Natural killer cell (primary cell): ENCODE results near the gene TPO. TPM values are rescaled to one million over a fixed set of nuclear protein-coding genes. Genes with fewer than 3 reads are reported as not detected.

Experiments
- ATAC-seq, 3 donors: fragments of 150-1000 bp in 2 of 3; fragments of 200-7000 bp in 1 of 3; cut with Tn5 transposase; 1 replicate in 1 of 3; 2 replicates in 2 of 3; pipeline ENCODE4 v1.10.0; 2021; ENCODE audit warnings: mild to moderate bottlenecking in 2 of 3, moderate library complexity in 2 of 3
- DNase-seq, 2 donors: peaks; one replicate each; pipeline versions ENCODE4 v3.0.0 to v3.0.0-alpha.2; 2013 to 2021; ENCODE audit warnings: mixed read lengths in 1 of 2
- H3K27ac ChIP-seq: one replicate; pipeline ENCODE4 v1.5.1; 2013; ENCODE audit warnings: mild to moderate bottlenecking, low read length
- H3K27me3 ChIP-seq: one replicate; pipeline ENCODE4 v1.6.1; 2013; ENCODE audit warnings: low read length; ENCODE audit not compliant: control insufficient read depth, insufficient read depth
- H3K36me3 ChIP-seq: one replicate; pipeline ENCODE4 v1.6.1; 2013; ENCODE audit warnings: low read length; ENCODE audit not compliant: control insufficient read depth, insufficient read depth
- H3K4me1 ChIP-seq: one replicate; pipeline ENCODE4 v1.6.1; 2013; ENCODE audit warnings: low read length; ENCODE audit not compliant: control insufficient read depth, insufficient read depth
- H3K4me3 ChIP-seq: one replicate; pipeline ENCODE4 v1.5.1; 2013; ENCODE audit warnings: low read length
- H3K9me3 ChIP-seq: one replicate; pipeline ENCODE4 v1.6.1; 2013; ENCODE audit warnings: low read length; ENCODE audit not compliant: control insufficient read depth, insufficient read depth
- H3K27ac Mint-ChIP-seq, 2 donors: one replicate each; pipeline ENCODE4 v1.8.0; 2022; ENCODE audit warnings: mild to moderate bottlenecking in 2 of 2, mixed read lengths in 2 of 2, moderate library complexity in 1 of 2
- H3K27me3 Mint-ChIP-seq, 2 donors: one replicate each; pipeline ENCODE4 v1.8.0; 2022; ENCODE audit warnings: low read depth in 2 of 2, mixed read lengths in 2 of 2
- H3K36me3 Mint-ChIP-seq: one replicate; pipeline ENCODE4 v1.8.0; 2022; ENCODE audit warnings: mixed read lengths
- H3K4me1 Mint-ChIP-seq, 2 donors: one replicate each; pipeline ENCODE4 v1.8.0; 2022; ENCODE audit warnings: mixed read lengths in 2 of 2
- H3K4me3 Mint-ChIP-seq: one replicate; pipeline ENCODE4 v1.8.0; 2022; ENCODE audit warnings: mild to moderate bottlenecking, moderate library complexity, mixed read lengths
- H3K9me3 Mint-ChIP-seq, 2 donors: one replicate each; pipeline ENCODE4 v1.8.0; 2022; ENCODE audit warnings: mixed read lengths in 2 of 2
- WGBS: methylation state at CpG from one replicate; pipeline ENCODE4 v1.1.7; 2013; ENCODE audit warnings: missing lambda C conversion rate; ENCODE audit not compliant: insufficient coverage; 5-methylcytosine and 5-hydroxymethylcytosine counted together
- intact Hi-C: fragments of 100-400 bp; cut with micrococcal nuclease; formaldehyde crosslinking; loops from one replicate; pipeline ENCODE4 v1.14.2; 2022
- total RNA-seq, 4 donors: library from RNA; stranded (reverse); fragments of 120-200 nt in 1 of 4; gene quantifications; one replicate each; pipeline versions ENCODE4 v1.2.3 to v1.2.4, GENCODE V29; 2013 to 2022
- TF ChIP-seq, protein P1 (sequence below): fragments of 200-600 bp; IDR thresholded peaks from one replicate; pipeline ENCODE4 v1.8.0; 2022; ENCODE audit warnings: antibody characterized with exemption

Gene TPO
- total RNA-seq, 3 donors from 2014 or later (not counting 1 experiment from before 2014, with no cell fraction given): not detected

DNA sequence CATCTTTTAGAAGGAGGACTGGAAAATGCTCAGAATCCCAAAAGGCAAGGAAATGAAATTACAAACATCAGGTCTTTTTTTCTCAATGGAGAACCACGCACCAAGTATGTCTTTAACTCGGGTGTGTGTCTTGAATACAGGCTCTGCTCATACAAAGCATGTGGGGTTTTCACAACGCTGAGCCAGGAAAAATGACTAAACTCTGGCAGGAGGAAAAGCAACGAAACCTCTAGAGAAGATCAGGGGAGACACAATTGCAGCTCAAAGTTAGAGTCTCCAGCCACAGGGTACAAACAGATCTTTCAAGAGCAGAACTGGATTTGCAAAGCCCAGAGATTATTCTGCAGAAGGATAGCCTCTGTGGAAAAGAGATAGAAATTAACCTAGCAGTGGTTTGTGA, 42.8 kb upstream of the TPO start:
- Mint-ChIP-seq H3K4me1 (no peaks in the 10 kb centered on the region), H3K4me3 (no peak overlapping the region), H3K36me3 (no peaks in the 10 kb centered on the region), H3K9me3 (no peaks in the 10 kb centered on the region), H3K27me3 (peaks cover 5 to 41% of the 10 kb centered on the region in 2 donors), H3K27ac (no peak overlapping the region)
- H3K36me3 ChIP-seq: no peaks in the 10 kb centered on the region
- intact Hi-C loops: no loop called here
- DNase-seq (no peak), ATAC-seq (no peak)
- no peaks in the 10 kb centered on the region for H3K9me3 ChIP-seq
- H3K4me1 ChIP-seq: no peaks in the 10 kb centered on the region
- H3K27ac ChIP-seq: no peak overlapping the region
- no peaks in the 10 kb centered on the region for H3K27me3 ChIP-seq
- no peak overlapping the region for H3K4me3 ChIP-seq
- TF ChIP-seq, protein P1, sequence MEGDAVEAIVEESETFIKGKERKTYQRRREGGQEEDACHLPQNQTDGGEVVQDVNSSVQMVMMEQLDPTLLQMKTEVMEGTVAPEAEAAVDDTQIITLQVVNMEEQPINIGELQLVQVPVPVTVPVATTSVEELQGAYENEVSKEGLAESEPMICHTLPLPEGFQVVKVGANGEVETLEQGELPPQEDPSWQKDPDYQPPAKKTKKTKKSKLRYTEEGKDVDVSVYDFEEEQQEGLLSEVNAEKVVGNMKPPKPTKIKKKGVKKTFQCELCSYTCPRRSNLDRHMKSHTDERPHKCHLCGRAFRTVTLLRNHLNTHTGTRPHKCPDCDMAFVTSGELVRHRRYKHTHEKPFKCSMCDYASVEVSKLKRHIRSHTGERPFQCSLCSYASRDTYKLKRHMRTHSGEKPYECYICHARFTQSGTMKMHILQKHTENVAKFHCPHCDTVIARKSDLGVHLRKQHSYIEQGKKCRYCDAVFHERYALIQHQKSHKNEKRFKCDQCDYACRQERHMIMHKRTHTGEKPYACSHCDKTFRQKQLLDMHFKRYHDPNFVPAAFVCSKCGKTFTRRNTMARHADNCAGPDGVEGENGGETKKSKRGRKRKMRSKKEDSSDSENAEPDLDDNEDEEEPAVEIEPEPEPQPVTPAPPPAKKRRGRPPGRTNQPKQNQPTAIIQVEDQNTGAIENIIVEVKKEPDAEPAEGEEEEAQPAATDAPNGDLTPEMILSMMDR: no peak
- 79% methylated on average over 4 of the region's 4 CpGs for WGBS

DNA sequence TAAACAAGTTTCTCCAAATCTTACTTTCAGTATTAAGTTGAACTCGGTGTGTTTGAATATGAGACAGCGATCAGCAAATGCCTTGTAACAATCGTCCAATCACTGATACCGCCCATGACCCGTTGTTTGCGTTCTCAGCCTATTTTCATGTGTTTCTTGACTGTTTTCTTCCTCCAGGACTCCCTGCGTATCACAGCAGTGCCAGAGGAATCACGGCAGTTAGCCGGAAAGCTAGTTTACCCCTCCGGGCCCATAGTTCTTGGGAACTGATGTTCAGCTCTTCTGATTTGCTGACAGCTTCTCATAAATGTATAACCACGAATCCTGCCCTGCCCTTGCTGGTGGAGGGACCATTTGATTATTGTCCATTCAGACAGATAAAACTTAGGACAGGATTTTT, 42.2 kb upstream of the TPO start:
- no peak for ATAC-seq
- TF ChIP-seq, protein P1: no peak
- Mint-ChIP-seq H3K9me3 (no peaks in the 10 kb centered on the region), H3K36me3 (no peaks in the 10 kb centered on the region), H3K27me3 (peaks cover 4 to 35% of the 10 kb centered on the region in 2 donors), H3K4me3 (no peak overlapping the region), H3K27ac (no peak overlapping the region), H3K4me1 (no peaks in the 10 kb centered on the region)
- DNase-seq: no peak
- intact Hi-C loops: no loop called here
- H3K27me3 ChIP-seq: no peaks in the 10 kb centered on the region
- H3K4me3 ChIP-seq: no peak overlapping the region
- H3K27ac ChIP-seq: no peak overlapping the region
- H3K4me1 ChIP-seq: no peaks in the 10 kb centered on the region
- WGBS: 91% methylated on average over 11 of the region's 11 CpGs
- no peaks in the 10 kb centered on the region for H3K36me3 ChIP-seq
- no peaks in the 10 kb centered on the region for H3K9me3 ChIP-seq

DNA sequence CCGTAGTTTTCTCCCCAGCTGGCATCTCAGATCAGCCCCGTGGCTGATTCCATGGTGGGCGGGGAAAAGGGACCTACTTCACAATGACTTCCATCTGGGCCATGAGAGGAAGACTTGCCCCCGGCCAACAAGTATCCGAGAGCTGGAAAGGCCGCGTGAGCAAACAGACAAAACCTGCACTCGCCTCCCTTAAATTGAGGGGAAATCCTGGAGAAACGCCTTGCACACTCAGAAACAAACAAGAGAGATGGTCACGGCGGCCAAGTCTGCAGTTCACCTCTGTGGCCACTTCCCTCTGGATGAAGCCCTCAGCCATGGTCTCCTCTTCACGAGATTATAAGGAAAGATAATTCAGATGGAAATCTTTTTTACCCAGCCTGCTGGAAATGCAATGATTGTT, 39.4 kb upstream of the TPO start:
- 91% methylated on average over 12 of the region's 12 CpGs for WGBS
- Histone ChIP-seq H3K36me3 (no peaks in the 10 kb centered on the region), H3K9me3 (no peaks in the 10 kb centered on the region), H3K27me3 (no peaks in the 10 kb centered on the region), H3K4me1 (no peaks in the 10 kb centered on the region), H3K27ac (no peak overlapping the region), H3K4me3 (no peak overlapping the region)
- TF ChIP-seq, protein P1: no peak
- H3K9me3 Mint-ChIP-seq: no peaks in the 10 kb centered on the region
- intact Hi-C loops: no loop called here
- no peak overlapping the region for H3K4me3 Mint-ChIP-seq
- ATAC-seq (no peak), DNase-seq (no peak)
- peaks cover 4 to 24% of the 10 kb centered on the region in 2 donors for H3K27me3 Mint-ChIP-seq
- no peaks in the 10 kb centered on the region for H3K36me3 Mint-ChIP-seq
- no peaks in the 10 kb centered on the region for H3K4me1 Mint-ChIP-seq
- no peak overlapping the region for H3K27ac Mint-ChIP-seq

DNA sequence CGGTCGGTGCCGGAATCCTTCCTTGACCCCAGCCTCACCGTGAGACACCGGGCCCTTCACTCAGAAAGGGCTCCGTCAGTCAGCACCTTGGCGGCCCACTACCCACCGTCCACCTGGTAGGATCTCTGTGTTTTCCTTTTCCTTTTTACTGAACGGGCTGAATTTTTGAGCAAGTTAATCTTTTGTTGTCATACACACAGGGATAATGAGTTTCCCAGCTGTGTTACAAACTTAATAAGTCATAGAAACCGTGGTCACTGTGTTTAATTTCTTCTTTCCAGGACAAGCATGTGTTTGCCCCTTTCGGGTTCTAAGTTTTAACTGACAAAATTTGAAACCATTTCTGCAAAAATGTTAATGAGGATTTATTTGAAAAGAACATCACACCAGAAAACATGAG, 39.0 kb upstream of the TPO start:
- no peaks in the 10 kb centered on the region for H3K9me3 Mint-ChIP-seq
- H3K36me3 Mint-ChIP-seq: no peaks in the 10 kb centered on the region
- H3K27ac ChIP-seq: no peak overlapping the region
- no peak for ATAC-seq
- TF ChIP-seq, protein P1: no peak
- peaks cover 4 to 24% of the 10 kb centered on the region in 2 donors for H3K27me3 Mint-ChIP-seq
- H3K27me3 ChIP-seq: no peaks in the 10 kb centered on the region
- WGBS: 83% methylated on average over 11 of the region's 11 CpGs
- no peak overlapping the region for H3K27ac Mint-ChIP-seq
- H3K36me3 ChIP-seq: no peaks in the 10 kb centered on the region
- no peak overlapping the region for H3K4me3 ChIP-seq
- H3K4me3 Mint-ChIP-seq: no peak overlapping the region
- intact Hi-C loops: no loop called here
- no peaks in the 10 kb centered on the region for H3K9me3 ChIP-seq
- H3K4me1 Mint-ChIP-seq: no peaks in the 10 kb centered on the region
- DNase-seq: no peak
- no peaks in the 10 kb centered on the region for H3K4me1 ChIP-seq
